ENCODE results near the gene ANXA4.

DNA sequence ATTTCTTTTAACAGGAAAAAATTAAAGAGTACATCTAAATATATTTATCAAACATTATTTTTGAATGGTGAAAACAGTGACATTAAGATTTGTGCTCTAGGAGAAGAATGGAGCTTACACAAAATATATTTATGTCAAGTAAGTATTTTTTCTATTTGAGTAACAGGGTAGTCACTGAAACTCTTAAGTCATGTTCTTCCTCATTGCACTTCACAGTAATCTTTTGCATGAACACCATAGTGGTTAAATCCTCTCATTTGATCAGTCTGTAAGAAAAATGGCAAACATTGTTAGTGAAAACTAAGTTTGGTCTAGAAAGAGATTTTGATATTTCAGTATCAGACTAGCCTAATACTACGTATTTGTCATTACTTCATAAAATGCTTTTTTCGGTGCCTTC lies 95.6 kb downstream of the ANXA4 start:
- TF ChIP-seq, protein P1, sequence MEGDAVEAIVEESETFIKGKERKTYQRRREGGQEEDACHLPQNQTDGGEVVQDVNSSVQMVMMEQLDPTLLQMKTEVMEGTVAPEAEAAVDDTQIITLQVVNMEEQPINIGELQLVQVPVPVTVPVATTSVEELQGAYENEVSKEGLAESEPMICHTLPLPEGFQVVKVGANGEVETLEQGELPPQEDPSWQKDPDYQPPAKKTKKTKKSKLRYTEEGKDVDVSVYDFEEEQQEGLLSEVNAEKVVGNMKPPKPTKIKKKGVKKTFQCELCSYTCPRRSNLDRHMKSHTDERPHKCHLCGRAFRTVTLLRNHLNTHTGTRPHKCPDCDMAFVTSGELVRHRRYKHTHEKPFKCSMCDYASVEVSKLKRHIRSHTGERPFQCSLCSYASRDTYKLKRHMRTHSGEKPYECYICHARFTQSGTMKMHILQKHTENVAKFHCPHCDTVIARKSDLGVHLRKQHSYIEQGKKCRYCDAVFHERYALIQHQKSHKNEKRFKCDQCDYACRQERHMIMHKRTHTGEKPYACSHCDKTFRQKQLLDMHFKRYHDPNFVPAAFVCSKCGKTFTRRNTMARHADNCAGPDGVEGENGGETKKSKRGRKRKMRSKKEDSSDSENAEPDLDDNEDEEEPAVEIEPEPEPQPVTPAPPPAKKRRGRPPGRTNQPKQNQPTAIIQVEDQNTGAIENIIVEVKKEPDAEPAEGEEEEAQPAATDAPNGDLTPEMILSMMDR (conservative IDR thresholded peaks at IDR 0.05 in 1 of 2, IDR thresholded peaks at IDR 0.05 in 1 of 2; ENCODE audit: extremely low read depth in 1 of 2, insufficient read depth in 1 of 2, low read depth in 1 of 2, low read length in 2 of 2) = no peak
- no peak for TF ChIP-seq EZH2 (IDR thresholded peaks at IDR 0.05; ENCODE audit: borderline replicate concordance, low read length)

All from mammary epithelial cell (primary cell).